ENCODE results near the gene CFAP100.

The CFAP100 gene

GRCh38 chr3:126389794-126390146, 4.9 kb upstream of the CFAP100 start:
- TF ChIP-seq FOXM1 (IDR thresholded peaks at IDR 0.05; ENCODE audit: borderline replicate concordance, low read depth) (no peak), YY1 (IDR thresholded peaks at IDR 0.05; ENCODE audit: low read depth) (no peak), TCF12 (IDR thresholded peaks at IDR 0.05; ENCODE audit: low read depth) (no peak), ZBTB7A (IDR thresholded peaks at IDR 0.05; ENCODE audit: low read depth) (no peak), TEAD4 (IDR thresholded peaks at IDR 0.05) (no peak), USF1 (IDR thresholded peaks at IDR 0.05) (no peak), CREB1 (IDR thresholded peaks at IDR 0.05; ENCODE audit: low read depth) (no peak), MAX (IDR thresholded peaks at IDR 0.05) (no peak), RAD21 (IDR thresholded peaks at IDR 0.05; ENCODE audit: low read depth) (no peak)

- TF ChIP-seq MAX (IDR thresholded peaks at IDR 0.05) (no peak), FOXM1 (IDR thresholded peaks at IDR 0.05; ENCODE audit: borderline replicate concordance, low read depth) (no peak), TEAD4 (IDR thresholded peaks at IDR 0.05) (no peak), TCF12 (IDR thresholded peaks at IDR 0.05; ENCODE audit: low read depth) (no peak), EP300 (IDR thresholded peaks at IDR 0.05; ENCODE audit: borderline replicate concordance) (no peak), CREB1 (IDR thresholded peaks at IDR 0.05; ENCODE audit: low read depth) (no peak), USF1 (IDR thresholded peaks at IDR 0.05) (no peak), NFIC (IDR thresholded peaks at IDR 0.05) (no peak), CEBPB (IDR thresholded peaks at IDR 0.05) (no peak), REST (IDR thresholded peaks at IDR 0.05; ENCODE audit: low read depth) (no peak), EGR1 (IDR thresholded peaks at IDR 0.05) (no peak)
These were observed 4.5 kb upstream of the CFAP100 start for GRCh38 chr3:126390201-126390600.

GRCh38 chr3:126390751-126391150, 4.0 kb upstream of the CFAP100 start:
- TF ChIP-seq FOXM1 (IDR thresholded peaks at IDR 0.05; ENCODE audit: borderline replicate concordance, low read depth) (no peak), MAX (IDR thresholded peaks at IDR 0.05) (no peak), TCF12 (IDR thresholded peaks at IDR 0.05; ENCODE audit: low read depth) (no peak), YY1 (IDR thresholded peaks at IDR 0.05; ENCODE audit: low read depth) (no peak), USF1 (IDR thresholded peaks at IDR 0.05) (no peak), TEAD4 (IDR thresholded peaks at IDR 0.05) (no peak), CREB1 (IDR thresholded peaks at IDR 0.05; ENCODE audit: low read depth) (no peak), TAF1 (IDR thresholded peaks at IDR 0.05; ENCODE audit: low read depth) (no peak), EGR1 (IDR thresholded peaks at IDR 0.05) (no peak), RAD21 (IDR thresholded peaks at IDR 0.05; ENCODE audit: low read depth) (no peak), CEBPB (IDR thresholded peaks at IDR 0.05) (no peak)

- TF ChIP-seq TEAD4 (IDR thresholded peaks at IDR 0.05) (no peak), ZBTB7A (IDR thresholded peaks at IDR 0.05; ENCODE audit: low read depth) (no peak), EP300 (IDR thresholded peaks at IDR 0.05; ENCODE audit: borderline replicate concordance) (no peak), FOXM1 (IDR thresholded peaks at IDR 0.05; ENCODE audit: borderline replicate concordance, low read depth) (no peak), CEBPB (IDR thresholded peaks at IDR 0.05) (no peak), CREB1 (IDR thresholded peaks at IDR 0.05; ENCODE audit: low read depth) (no peak), EGR1 (IDR thresholded peaks at IDR 0.05) (no peak), USF1 (IDR thresholded peaks at IDR 0.05) (no peak), NFIC (IDR thresholded peaks at IDR 0.05) (no peak), YY1 (IDR thresholded peaks at IDR 0.05; ENCODE audit: low read depth) (no peak), REST (IDR thresholded peaks at IDR 0.05; ENCODE audit: low read depth) (no peak), TCF12 (IDR thresholded peaks at IDR 0.05; ENCODE audit: low read depth) (no peak), TAF1 (IDR thresholded peaks at IDR 0.05; ENCODE audit: low read depth) (no peak), RAD21 (IDR thresholded peaks at IDR 0.05; ENCODE audit: low read depth) (no peak), MAX (IDR thresholded peaks at IDR 0.05) (no peak)
These were observed 3.1 kb upstream of the CFAP100 start for GRCh38 chr3:126391631-126392030.

GRCh38 chr3:126392246-126392645, 2.5 kb upstream of the CFAP100 start:
- TF ChIP-seq TCF12 (IDR thresholded peaks at IDR 0.05; ENCODE audit: low read depth) (no peak), ZBTB7A (IDR thresholded peaks at IDR 0.05; ENCODE audit: low read depth) (no peak), CEBPB (IDR thresholded peaks at IDR 0.05) (no peak), REST (IDR thresholded peaks at IDR 0.05; ENCODE audit: low read depth) (no peak), MAX (IDR thresholded peaks at IDR 0.05) (no peak), USF1 (IDR thresholded peaks at IDR 0.05) (no peak), RAD21 (IDR thresholded peaks at IDR 0.05; ENCODE audit: low read depth) (no peak), FOXM1 (IDR thresholded peaks at IDR 0.05; ENCODE audit: borderline replicate concordance, low read depth) (no peak), TAF1 (IDR thresholded peaks at IDR 0.05; ENCODE audit: low read depth) (no peak), TEAD4 (IDR thresholded peaks at IDR 0.05) (no peak), YY1 (IDR thresholded peaks at IDR 0.05; ENCODE audit: low read depth) (no peak), EP300 (IDR thresholded peaks at IDR 0.05; ENCODE audit: borderline replicate concordance) (no peak), EGR1 (IDR thresholded peaks at IDR 0.05) (no peak), CREB1 (IDR thresholded peaks at IDR 0.05; ENCODE audit: low read depth) (no peak), NFIC (IDR thresholded peaks at IDR 0.05) (no peak)

Measured in Ishikawa (cell line).